ENCODE measurements around the gene ZC3H7B. TPM values are rescaled to one million over a fixed set of nuclear protein-coding genes. Genes with fewer than 3 reads are reported as not detected.

Gene ZC3H7B
- total RNA-seq, 1 experiment from 2014 or later, result 60.6 TPM

DNA sequence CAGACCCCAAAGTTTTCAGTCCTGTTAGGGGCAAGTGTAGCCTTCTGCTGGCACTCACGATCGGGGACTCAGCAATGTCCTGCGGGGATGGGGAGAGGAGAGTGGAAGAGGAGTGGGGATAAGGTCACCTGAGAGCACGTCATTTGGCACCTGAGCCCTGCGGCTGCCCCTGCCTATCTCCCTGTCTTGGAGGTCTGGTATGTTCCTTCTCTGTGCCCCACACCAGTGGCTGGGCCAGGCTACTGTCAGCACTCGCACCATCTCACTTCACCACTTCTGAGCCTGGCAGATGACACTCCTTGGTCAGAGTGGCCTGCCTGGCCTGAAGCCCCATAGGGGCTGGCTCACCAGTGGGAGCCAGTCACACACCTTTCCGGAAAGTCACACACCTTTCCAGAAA, 40.5 kb upstream of the ZC3H7B start:
- Histone ChIP-seq H3K36me3 (ENCODE audit: control insufficient read depth, insufficient read depth, low read length) (peaks cover 2% of the 10 kb centered on the region), H3K9me3 (no peaks in the 10 kb centered on the region), H3K4me1 (no peaks in the 10 kb centered on the region), H3K4me3 (ENCODE audit: low read depth, low read length) (no peak overlapping the region), H3K27me3 (replicated peaks; ENCODE audit: control insufficient read depth, insufficient read depth, low read length) (no peaks in the 10 kb centered on the region)
- DNase-seq, result no peak
- Mint-ChIP-seq H3K4me1 (ENCODE audit: low read depth, unreplicated experiment) (no peaks in the 10 kb centered on the region), H3K27me3 (ENCODE audit: insufficient read depth, unreplicated experiment) (no peaks in the 10 kb centered on the region), H3K4me3 (ENCODE audit: unreplicated experiment) (no peak overlapping the region), H3K27ac (ENCODE audit: unreplicated experiment) (no peak overlapping the region), H3K9me3 (ENCODE audit: unreplicated experiment) (no peaks in the 10 kb centered on the region), H3K36me3 (ENCODE audit: insufficient read depth, unreplicated experiment) (peaks cover 53% of the 10 kb centered on the region)
- TF ChIP-seq, protein P1, sequence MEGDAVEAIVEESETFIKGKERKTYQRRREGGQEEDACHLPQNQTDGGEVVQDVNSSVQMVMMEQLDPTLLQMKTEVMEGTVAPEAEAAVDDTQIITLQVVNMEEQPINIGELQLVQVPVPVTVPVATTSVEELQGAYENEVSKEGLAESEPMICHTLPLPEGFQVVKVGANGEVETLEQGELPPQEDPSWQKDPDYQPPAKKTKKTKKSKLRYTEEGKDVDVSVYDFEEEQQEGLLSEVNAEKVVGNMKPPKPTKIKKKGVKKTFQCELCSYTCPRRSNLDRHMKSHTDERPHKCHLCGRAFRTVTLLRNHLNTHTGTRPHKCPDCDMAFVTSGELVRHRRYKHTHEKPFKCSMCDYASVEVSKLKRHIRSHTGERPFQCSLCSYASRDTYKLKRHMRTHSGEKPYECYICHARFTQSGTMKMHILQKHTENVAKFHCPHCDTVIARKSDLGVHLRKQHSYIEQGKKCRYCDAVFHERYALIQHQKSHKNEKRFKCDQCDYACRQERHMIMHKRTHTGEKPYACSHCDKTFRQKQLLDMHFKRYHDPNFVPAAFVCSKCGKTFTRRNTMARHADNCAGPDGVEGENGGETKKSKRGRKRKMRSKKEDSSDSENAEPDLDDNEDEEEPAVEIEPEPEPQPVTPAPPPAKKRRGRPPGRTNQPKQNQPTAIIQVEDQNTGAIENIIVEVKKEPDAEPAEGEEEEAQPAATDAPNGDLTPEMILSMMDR (IDR thresholded peaks at IDR 0.05; ENCODE audit: insufficient read depth in 1 of 2, low read depth in 1 of 2, low read length in 1 of 2, severe bottlenecking in 1 of 2, unreplicated experiment in 1 of 2), result no peak
- ChIA-PET CTCF (no interaction called here), POLR2A (no interaction called here)
- no TSS peak for BruUV-seq (replicated peaks)
- intact Hi-C loops (cut with micrococcal nuclease; ENCODE audit: unreplicated experiment), result no loop called here

DNA sequence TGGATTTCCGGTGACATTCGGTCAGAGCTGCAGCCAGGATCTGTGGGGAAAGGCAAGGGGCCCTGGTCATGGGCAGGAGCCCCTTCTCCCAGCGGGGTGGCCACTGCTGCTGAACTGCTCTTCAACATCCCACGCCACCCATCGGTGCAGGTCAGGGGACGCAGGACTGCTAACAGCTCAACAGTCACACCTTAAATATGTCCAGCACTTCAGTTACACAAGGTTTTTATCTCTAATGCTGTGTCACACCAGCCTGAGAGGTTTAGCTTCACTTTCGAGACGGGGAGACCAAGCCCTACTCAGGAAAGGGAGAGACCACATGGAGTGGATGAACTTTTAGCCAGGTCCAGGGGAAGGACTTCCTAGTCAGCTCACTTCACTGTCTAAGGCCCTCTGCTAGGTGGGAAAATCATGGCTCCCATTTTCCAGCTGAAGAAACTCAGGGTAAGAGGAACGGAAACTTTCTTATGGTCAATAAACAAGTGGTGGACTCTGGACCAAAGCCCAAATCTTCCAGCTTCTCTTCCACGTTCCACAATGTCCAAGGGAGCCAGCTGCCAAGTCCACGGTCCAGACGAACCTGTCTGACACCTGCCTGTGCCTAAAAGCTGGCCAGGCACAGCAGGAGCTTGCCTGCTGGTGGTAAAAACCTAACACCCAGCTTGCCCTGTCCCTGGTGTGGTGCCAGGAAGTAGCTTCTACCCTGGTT, 39.6 kb upstream of the ZC3H7B start:
- no peak overlapping the region for H3K4me3 Mint-ChIP-seq (ENCODE audit: unreplicated experiment)
- intact Hi-C loops (cut with micrococcal nuclease; ENCODE audit: unreplicated experiment), result no loop called here
- POLR2A ChIA-PET, result interaction anchor here (0.5 kb wide), 1 partner anchor 25 kb away, joined by 3 read pairs; no protein-coding TSS in a partner anchor
- DNase-seq, result no peak
- H3K4me1 Mint-ChIP-seq (ENCODE audit: low read depth, unreplicated experiment), result no peaks in the 10 kb centered on the region
- Histone ChIP-seq H3K9me3 (no peaks in the 10 kb centered on the region), H3K27me3 (replicated peaks; ENCODE audit: control insufficient read depth, insufficient read depth, low read length) (no peaks in the 10 kb centered on the region), H3K4me3 (ENCODE audit: low read depth, low read length) (no peak overlapping the region), H3K36me3 (ENCODE audit: control insufficient read depth, insufficient read depth, low read length) (peaks cover 2% of the 10 kb centered on the region), H3K4me1 (no peaks in the 10 kb centered on the region)
- BruUV-seq (replicated peaks), result no TSS peak
- H3K27me3 Mint-ChIP-seq (ENCODE audit: insufficient read depth, unreplicated experiment), result no peaks in the 10 kb centered on the region
- CTCF ChIA-PET, result no interaction called here
- no peaks in the 10 kb centered on the region for H3K9me3 Mint-ChIP-seq (ENCODE audit: unreplicated experiment)
- H3K27ac Mint-ChIP-seq (ENCODE audit: unreplicated experiment), result no peak overlapping the region
- TF ChIP-seq, protein P1 (IDR thresholded peaks at IDR 0.05; ENCODE audit: insufficient read depth in 1 of 2, low read depth in 1 of 2, low read length in 1 of 2, severe bottlenecking in 1 of 2, unreplicated experiment in 1 of 2), result no peak
- H3K36me3 Mint-ChIP-seq (ENCODE audit: insufficient read depth, unreplicated experiment), result peaks cover 53% of the 10 kb centered on the region

GRCh38 chr22:41262250-41262765, 39.0 kb upstream of the ZC3H7B start:
- Histone ChIP-seq H3K4me1 (no peaks in the 10 kb centered on the region), H3K27me3 (replicated peaks; ENCODE audit: control insufficient read depth, insufficient read depth, low read length) (no peaks in the 10 kb centered on the region), H3K9me3 (no peaks in the 10 kb centered on the region), H3K36me3 (ENCODE audit: control insufficient read depth, insufficient read depth, low read length) (peaks cover 1% of the 10 kb centered on the region), H3K4me3 (ENCODE audit: low read depth, low read length) (no peak overlapping the region)
- no TSS peak for BruUV-seq (replicated peaks)
- Mint-ChIP-seq H3K4me1 (ENCODE audit: low read depth, unreplicated experiment) (no peaks in the 10 kb centered on the region), H3K9me3 (ENCODE audit: unreplicated experiment) (no peaks in the 10 kb centered on the region), H3K27ac (ENCODE audit: unreplicated experiment) (no peak overlapping the region), H3K4me3 (ENCODE audit: unreplicated experiment) (no peak overlapping the region), H3K36me3 (ENCODE audit: insufficient read depth, unreplicated experiment) (peaks cover 53% of the 10 kb centered on the region), H3K27me3 (ENCODE audit: insufficient read depth, unreplicated experiment) (no peaks in the 10 kb centered on the region)
- TF ChIP-seq, protein P1 (IDR thresholded peaks at IDR 0.05; ENCODE audit: insufficient read depth in 1 of 2, low read depth in 1 of 2, low read length in 1 of 2, severe bottlenecking in 1 of 2, unreplicated experiment in 1 of 2), result no peak
- CTCF ChIA-PET, result no interaction called here
- DNase-seq, result no peak
- intact Hi-C loops (cut with micrococcal nuclease; ENCODE audit: unreplicated experiment), result no loop called here
- POLR2A ChIA-PET, result no interaction called here
